ENCODE results near the gene GSE1.

- TF ChIP-seq, protein P1, sequence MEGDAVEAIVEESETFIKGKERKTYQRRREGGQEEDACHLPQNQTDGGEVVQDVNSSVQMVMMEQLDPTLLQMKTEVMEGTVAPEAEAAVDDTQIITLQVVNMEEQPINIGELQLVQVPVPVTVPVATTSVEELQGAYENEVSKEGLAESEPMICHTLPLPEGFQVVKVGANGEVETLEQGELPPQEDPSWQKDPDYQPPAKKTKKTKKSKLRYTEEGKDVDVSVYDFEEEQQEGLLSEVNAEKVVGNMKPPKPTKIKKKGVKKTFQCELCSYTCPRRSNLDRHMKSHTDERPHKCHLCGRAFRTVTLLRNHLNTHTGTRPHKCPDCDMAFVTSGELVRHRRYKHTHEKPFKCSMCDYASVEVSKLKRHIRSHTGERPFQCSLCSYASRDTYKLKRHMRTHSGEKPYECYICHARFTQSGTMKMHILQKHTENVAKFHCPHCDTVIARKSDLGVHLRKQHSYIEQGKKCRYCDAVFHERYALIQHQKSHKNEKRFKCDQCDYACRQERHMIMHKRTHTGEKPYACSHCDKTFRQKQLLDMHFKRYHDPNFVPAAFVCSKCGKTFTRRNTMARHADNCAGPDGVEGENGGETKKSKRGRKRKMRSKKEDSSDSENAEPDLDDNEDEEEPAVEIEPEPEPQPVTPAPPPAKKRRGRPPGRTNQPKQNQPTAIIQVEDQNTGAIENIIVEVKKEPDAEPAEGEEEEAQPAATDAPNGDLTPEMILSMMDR (IDR thresholded peaks at IDR 0.05 in 2 of 3, conservative IDR thresholded peaks at IDR 0.05 in 1 of 3; ENCODE audit: insufficient read depth in 2 of 3, low read depth in 1 of 3, low read length in 3 of 3): no peak
- no peak for TF ChIP-seq PHF21A (IDR thresholded peaks at IDR 0.05; ENCODE audit: borderline replicate concordance, low read depth)
- no peak for TF ChIP-seq YY1 (IDR thresholded peaks at IDR 0.05; ENCODE audit: borderline replicate concordance in 1 of 3, control insufficient read depth in 1 of 3, extremely low read depth in 1 of 3, insufficient read depth in 3 of 3, insufficient read length in 1 of 3, insufficient replicate concordance in 2 of 3, low read depth in 1 of 3, low read length in 2 of 3)
- TF ChIP-seq, protein P2, sequence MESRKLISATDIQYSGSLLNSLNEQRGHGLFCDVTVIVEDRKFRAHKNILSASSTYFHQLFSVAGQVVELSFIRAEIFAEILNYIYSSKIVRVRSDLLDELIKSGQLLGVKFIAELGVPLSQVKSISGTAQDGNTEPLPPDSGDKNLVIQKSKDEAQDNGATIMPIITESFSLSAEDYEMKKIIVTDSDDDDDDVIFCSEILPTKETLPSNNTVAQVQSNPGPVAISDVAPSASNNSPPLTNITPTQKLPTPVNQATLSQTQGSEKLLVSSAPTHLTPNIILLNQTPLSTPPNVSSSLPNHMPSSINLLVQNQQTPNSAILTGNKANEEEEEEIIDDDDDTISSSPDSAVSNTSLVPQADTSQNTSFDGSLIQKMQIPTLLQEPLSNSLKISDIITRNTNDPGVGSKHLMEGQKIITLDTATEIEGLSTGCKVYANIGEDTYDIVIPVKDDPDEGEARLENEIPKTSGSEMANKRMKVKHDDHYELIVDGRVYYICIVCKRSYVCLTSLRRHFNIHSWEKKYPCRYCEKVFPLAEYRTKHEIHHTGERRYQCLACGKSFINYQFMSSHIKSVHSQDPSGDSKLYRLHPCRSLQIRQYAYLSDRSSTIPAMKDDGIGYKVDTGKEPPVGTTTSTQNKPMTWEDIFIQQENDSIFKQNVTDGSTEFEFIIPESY (CRISPR knock-in tag; IDR thresholded peaks at IDR 0.05): no peak
- no peak for TF ChIP-seq ZNF282 (CRISPR knock-in tag; IDR thresholded peaks at IDR 0.05)
- no peak for TF ChIP-seq ZBTB2 (IDR thresholded peaks at IDR 0.05)
- no peak for TF ChIP-seq POLR2A (conservative IDR thresholded peaks at IDR 0.05)
- no peak for TF ChIP-seq CBFA2T2 (conservative IDR thresholded peaks at IDR 0.05)
- TF ChIP-seq GATAD2A (IDR thresholded peaks at IDR 0.05): no peak
- no peak for TF ChIP-seq MCM7 (IDR thresholded peaks at IDR 0.05)
- TF ChIP-seq MAFK (IDR thresholded peaks at IDR 0.05; ENCODE audit: low read length): no peak
- TF ChIP-seq E2F1 (CRISPR knock-in tag; IDR thresholded peaks at IDR 0.05): no peak
- TF ChIP-seq FOXM1 (IDR thresholded peaks at IDR 0.05; ENCODE audit: low read depth): no peak
- TF ChIP-seq FOXM1 (CRISPR knock-in tag; IDR thresholded peaks at IDR 0.05; ENCODE audit: low read depth): no peak
- no peak for TF ChIP-seq STAT5A (IDR thresholded peaks at IDR 0.05; ENCODE audit: borderline replicate concordance, low read length)
Observed at GRCh38 chr16:85643631-85644030, 30.5 kb downstream of the GSE1 start.
